ENCODE data around the gene SLC12A5. TPM values are rescaled to one million over a fixed set of nuclear protein-coding genes. Genes with fewer than 3 reads are reported as not detected.

Gene SLC12A5
- total and polyA plus RNA-seq, 8 donors, result 0.93 to 6.2 (median 3.4) TPM; not detected in 4

- peaks cover 19 to 46% (median 30%) of the 10 kb centered on the region in 4 donors for H3K4me1 ChIP-seq
- peaks cover 0 to 44% (median 16%) of the 10 kb centered on the region in 3 donors for H3K27me3 ChIP-seq
- intact Hi-C loops (cut with DNase I; ENCODE audit: low total_unique reads), result no loop called here
- peak; percentile 35 to 69 for DNase-seq
- peak overlapping the region in 1 of 5 donors; percentile 26 for H3K27ac ChIP-seq
- H3K4me3 ChIP-seq, result peak overlapping the region; percentile 17 to 39 (median 26)
- TF ChIP-seq POLR2A (IDR thresholded peaks at IDR 0.05) (no peak), CTCF (IDR thresholded peaks at IDR 0.05) (peak in 1 of 7 experiments; percentile 14)
- 7 to 11% (median 11%) methylated on average over 39 to 66 of the region's 66 CpGs for WGBS, 5 donors
- no peaks in the 10 kb centered on the region for H3K9me3 ChIP-seq
- H3K36me3 ChIP-seq, result peaks cover 18 to 37% (median 33%) of the 10 kb centered on the region in 4 donors
Measured at GRCh38 chr20:46057856-46058598, 29.0 kb downstream of the SLC12A5 start.

GRCh38 chr20:46058599-46059281 lies 29.7 kb downstream of the SLC12A5 start:
- Histone ChIP-seq H3K27ac (peak overlapping the region in 1 of 5 donors; percentile 26), H3K27me3 (peaks cover 0 to 44% (median 16%) of the 10 kb centered on the region in 3 donors), H3K4me1 (peaks cover 19 to 46% (median 30%) of the 10 kb centered on the region in 4 donors), H3K36me3 (peaks cover 25 to 44% (median 41%) of the 10 kb centered on the region in 4 donors), H3K9me3 (no peaks in the 10 kb centered on the region), H3K4me3 (peak overlapping the region; percentile 17 to 39 (median 26))
- WGBS, 5 donors, result 15 to 25% (median 20%) methylated on average over 18 to 35 of the region's 35 CpGs
- intact Hi-C loops (cut with DNase I; ENCODE audit: low total_unique reads), result no loop called here
- TF ChIP-seq POLR2A (IDR thresholded peaks at IDR 0.05) (no peak), CTCF (IDR thresholded peaks at IDR 0.05) (no peak), POLR2AphosphoS5 (IDR thresholded peaks at IDR 0.05) (no peak), EP300 (IDR thresholded peaks at IDR 0.05) (no peak)
- peak in 1 of 2 donors; percentile 47 for DNase-seq

- 70 to 93% (median 76%) methylated on average over 1 to 2 of the region's 2 CpGs for WGBS, 5 donors
- intact Hi-C loops (cut with DNase I; ENCODE audit: low total_unique reads), result no loop called here
- H3K36me3 ChIP-seq, result peaks cover 41 to 60% (median 57%) of the 10 kb centered on the region in 4 donors
- peak overlapping the region in 1 of 5 donors; percentile 56 for H3K27ac ChIP-seq
- H3K4me1 ChIP-seq, result peaks cover 19 to 46% (median 30%) of the 10 kb centered on the region in 4 donors
- H3K4me3 ChIP-seq, result no peak overlapping the region
- peak in 1 of 2 donors; percentile 41 for DNase-seq
- TF ChIP-seq POLR2A (IDR thresholded peaks at IDR 0.05) (no peak), POLR2AphosphoS5 (IDR thresholded peaks at IDR 0.05) (no peak), EP300 (IDR thresholded peaks at IDR 0.05) (no peak), CTCF (IDR thresholded peaks at IDR 0.05) (no peak)
- peaks cover 0 to 32% (median 16%) of the 10 kb centered on the region in 3 donors for H3K27me3 ChIP-seq
- no peaks in the 10 kb centered on the region for H3K9me3 ChIP-seq
Measured at GRCh38 chr20:46060301-46060881, 31.4 kb downstream of the SLC12A5 start.

GRCh38 chr20:46060975-46061374 lies 32.0 kb downstream of the SLC12A5 start:
- WGBS, 5 donors, result 77 to 90% (median 88%) methylated on average over 4 of the region's 4 CpGs
- no peaks in the 10 kb centered on the region for H3K9me3 ChIP-seq
- peaks cover 0 to 29% (median 16%) of the 10 kb centered on the region in 3 donors for H3K27me3 ChIP-seq
- DNase-seq, result no peak
- H3K4me1 ChIP-seq, result peaks cover 19 to 46% (median 30%) of the 10 kb centered on the region in 4 donors
- H3K27ac ChIP-seq, result peak overlapping the region in 1 of 5 donors; percentile 56
- no peak overlapping the region for H3K4me3 ChIP-seq
- intact Hi-C loops (cut with DNase I; ENCODE audit: low total_unique reads), result no loop called here
- peaks cover 47 to 66% (median 63%) of the 10 kb centered on the region in 4 donors for H3K36me3 ChIP-seq
- TF ChIP-seq POLR2A (IDR thresholded peaks at IDR 0.05) (no peak), CTCF (IDR thresholded peaks at IDR 0.05) (no peak), POLR2AphosphoS5 (IDR thresholded peaks at IDR 0.05) (no peak), EP300 (IDR thresholded peaks at IDR 0.05) (no peak)

Measured in stomach (tissue), 9 donors.